GM23248 (cell line): ENCODE measurements around the gene DCAF5. TPM values are rescaled to one million over a fixed set of nuclear protein-coding genes. Genes with fewer than 3 reads are reported as not detected.

Experiments used
- DNase-seq: peaks from one replicate; pipeline ENCODE4 v3.0.0-alpha.2; 2015
- H2AFZ ChIP-seq: fragments of 200-600 bp; sonication (generic); 2 replicates; pipeline ENCODE4 v1.6.1; 2016; ENCODE audit warnings: antibody characterized with exemption
- H3F3A ChIP-seq: fragments of 200-600 bp; sonication (generic); 2 replicates; pipeline ENCODE4 v1.6.1; 2016; ENCODE audit warnings: mild to moderate bottlenecking, antibody characterized with exemption, mixed run types; ENCODE audit not compliant: insufficient read depth
- H3K27ac ChIP-seq: fragments of 200-600 bp; sonication (generic); 2 replicates; pipeline ENCODE4 v1.5.1; 2016; ENCODE audit warnings: mild to moderate bottlenecking
- H3K27me3 ChIP-seq: fragments of 200-600 bp; sonication (generic); replicated peaks from 2 replicates; pipeline ENCODE4 v1.6.1; 2016; ENCODE audit warnings: mild to moderate bottlenecking; ENCODE audit not compliant: insufficient read depth
- H3K36me3 ChIP-seq: fragments of 200-600 bp; sonication (generic); 2 replicates; pipeline ENCODE4 v1.6.1; 2016; ENCODE audit warnings: low read depth, mild to moderate bottlenecking
- H3K4me1 ChIP-seq: fragments of 200-600 bp; sonication (generic); 2 replicates; pipeline ENCODE4 v1.6.1; 2016; ENCODE audit warnings: mild to moderate bottlenecking; ENCODE audit not compliant: insufficient read depth
- H3K4me2 ChIP-seq: fragments of 200-600 bp; sonication (generic); one replicate; pipeline ENCODE4 v1.6.1; 2016; ENCODE audit warnings: mild to moderate bottlenecking; ENCODE audit not compliant: unreplicated experiment
- H3K4me3 ChIP-seq: fragments of 200-600 bp; sonication (generic); 2 replicates; pipeline ENCODE4 v1.5.1; 2016; ENCODE audit warnings: mild to moderate bottlenecking
- H3K79me2 ChIP-seq: fragments of 200-600 bp; sonication (generic); 2 replicates; pipeline ENCODE4 v1.6.1; 2016; ENCODE audit warnings: mild to moderate bottlenecking; ENCODE audit not compliant: insufficient read depth
- H3K9ac ChIP-seq: fragments of 200-600 bp; sonication (generic); 2 replicates; pipeline ENCODE4 v1.6.1; 2016; ENCODE audit warnings: mild to moderate bottlenecking
- H3K9me2 ChIP-seq: fragments of 200-600 bp; sonication (generic); 2 replicates; pipeline ENCODE4 v1.6.1; 2016; ENCODE audit warnings: mixed run types, mild to moderate bottlenecking, moderate library complexity; ENCODE audit not compliant: insufficient read depth
- H3K9me3 ChIP-seq: fragments of 200-600 bp; sonication (generic); one replicate; pipeline ENCODE4 v1.6.1; 2017; ENCODE audit warnings: low read depth
- H4K20me1 ChIP-seq: fragments of 200-600 bp; sonication (generic); 2 replicates; pipeline ENCODE4 v1.6.0; 2016; ENCODE audit not compliant: insufficient read depth
- EZH2 ChIP-seq: fragments of 200-600 bp; sonication (generic); IDR thresholded peaks from 2 replicates; pipeline ENCODE4 v1.6.1; 2018; ENCODE audit warnings: antibody characterized with exemption, mild to moderate bottlenecking; ENCODE audit not compliant: insufficient read depth, poor library complexity, severe bottlenecking
- EZH2phosphoT487 ChIP-seq: fragments of 200-600 bp; sonication (generic); IDR thresholded peaks from 2 replicates; pipeline ENCODE4 v1.6.1; 2018; ENCODE audit warnings: antibody characterized with exemption, moderate library complexity, mild to moderate bottlenecking, low read depth; ENCODE audit not compliant: insufficient read depth
- WGBS, 2 experiments: methylation state at CpG; one replicate each; pipeline ENCODE4 v1.1.6; 2015 to 2017; ENCODE audit warnings: low lambda C conversion rate in 2 of 2, low coverage in 1 of 2; ENCODE audit errors: missing lambda C conversion rate in 2 of 2; 5-methylcytosine and 5-hydroxymethylcytosine counted together
- in situ Hi-C: fragments of 300-500 bp; cut with MboI; formaldehyde crosslinking; loops from 2 replicates; pipeline ENCODE4 v1.15.0; 2020
- polyA plus RNA-seq: library from polyadenylated mRNA; unstranded; fragments of >200 nt; fragmentation: Nextera tagmentation; extraction: Ambion mirVana; gene quantifications from 2 replicates; pipeline ENCODE4 v1.2.1, GENCODE V29; 2016
- total RNA-seq: library from RNA; depleted of rRNA; stranded (reverse); fragments of >200 nt; shearing (Covaris generic); gene quantifications from 2 replicates; pipeline ENCODE4 v1.2.3, GENCODE V29; 2014

The DCAF5 gene
- total and polyA plus RNA-seq, 2 experiments from 2014 or later, result 24.5 to 26.4 TPM

- H3K9me2 ChIP-seq, result no peaks in the 10 kb centered on the region
- no peak for TF ChIP-seq EZH2
- TF ChIP-seq EZH2phosphoT487, result no peak
- no peaks in the 10 kb centered on the region for H3K27me3 ChIP-seq
- no peak overlapping the region for H3K4me2 ChIP-seq
- no peaks in the 10 kb centered on the region for H3K9me3 ChIP-seq
- in situ Hi-C loops, result no loop called here
- H2AFZ ChIP-seq, result no peak overlapping the region
- H3K79me2 ChIP-seq, result no peaks in the 10 kb centered on the region
- no peak overlapping the region for H3K4me3 ChIP-seq
- H3K27ac ChIP-seq, result no peak overlapping the region
- H3K36me3 ChIP-seq, result peaks cover 19% of the 10 kb centered on the region
- H3K9ac ChIP-seq, result no peak overlapping the region
- DNase-seq, result no peak
- H3K4me1 ChIP-seq, result peaks cover 24% of the 10 kb centered on the region
- peaks cover 35% of the 10 kb centered on the region for H3F3A ChIP-seq
- no peaks in the 10 kb centered on the region for H4K20me1 ChIP-seq
Observed at GRCh38 chr14:69064596-69064995, 88.3 kb downstream of the DCAF5 start.

DNA sequence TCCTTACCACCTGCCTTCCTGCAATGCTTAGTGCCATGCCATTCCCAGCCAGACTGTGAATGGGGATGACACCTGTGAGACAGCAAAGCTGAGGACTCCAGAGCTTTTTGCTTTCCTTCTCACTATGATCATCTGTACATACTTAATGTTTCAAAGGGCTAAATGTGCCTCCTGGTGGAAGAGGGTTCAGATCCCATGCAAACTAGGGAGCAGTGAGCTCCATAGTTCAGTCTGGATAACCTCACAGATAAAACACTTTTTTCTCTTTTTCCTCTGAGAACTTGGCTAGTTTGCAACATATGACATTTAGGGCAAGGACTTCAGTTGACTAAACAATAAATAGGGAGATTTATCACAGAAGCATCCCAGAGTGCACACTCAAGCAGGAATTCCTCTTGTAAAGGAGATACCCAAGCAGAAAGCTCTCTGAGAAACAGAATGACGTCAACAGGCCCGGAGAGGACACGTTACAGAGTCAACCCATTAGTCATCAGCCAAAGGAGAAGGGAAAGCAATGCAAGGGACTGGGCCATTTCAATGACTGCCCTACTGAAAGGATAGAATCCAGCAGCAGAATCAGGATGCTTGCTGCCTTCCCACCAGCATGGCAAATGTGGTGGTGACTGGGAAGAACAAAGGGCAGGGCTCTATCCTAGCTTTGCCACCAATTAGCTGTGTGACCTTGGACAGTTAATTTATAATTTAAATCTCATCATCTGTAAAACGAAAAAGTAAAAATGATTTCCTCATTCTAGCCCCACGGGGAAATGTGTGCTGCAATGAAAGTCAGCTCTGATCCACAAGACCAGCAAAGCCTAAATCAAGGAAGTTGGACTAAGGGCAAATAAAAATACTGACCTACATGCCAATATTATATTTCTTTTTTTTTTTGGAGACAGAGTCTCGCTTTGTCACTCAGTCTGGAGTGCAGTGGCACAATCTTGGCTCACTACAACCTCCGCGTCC lies 93.0 kb downstream of the DCAF5 start:
- WGBS, 2 experiments, result 63 to 65% methylated on average over 8 of the region's 8 CpGs
- in situ Hi-C loops, result no loop called here
- Histone ChIP-seq H3K4me1 (peaks cover 32% of the 10 kb centered on the region), H3K79me2 (no peaks in the 10 kb centered on the region), H2AFZ (no peak overlapping the region), H3K27me3 (no peaks in the 10 kb centered on the region), H3F3A (peaks cover 43% of the 10 kb centered on the region), H3K9me2 (no peaks in the 10 kb centered on the region), H4K20me1 (no peaks in the 10 kb centered on the region), H3K36me3 (peaks cover 16% of the 10 kb centered on the region), H3K4me2 (peak overlapping the region; percentile 22), H3K9me3 (no peaks in the 10 kb centered on the region), H3K9ac (peak overlapping the region; percentile 44; the same call in 1 of the 2 replicates), H3K4me3 (no peak overlapping the region), H3K27ac (peak overlapping the region; percentile 80)
- DNase-seq, result peak; percentile 99
- no peak for TF ChIP-seq EZH2phosphoT487
- no peak for TF ChIP-seq EZH2

- no peak overlapping the region for H3K4me2 ChIP-seq
- H3K79me2 ChIP-seq, result peaks cover 32% of the 10 kb centered on the region
- peaks cover 32% of the 10 kb centered on the region for H3K4me1 ChIP-seq
- H3K9me3 ChIP-seq, result no peaks in the 10 kb centered on the region
- H3K9me2 ChIP-seq, result no peaks in the 10 kb centered on the region
- TF ChIP-seq EZH2phosphoT487 (no peak), EZH2 (no peak)
- H3K36me3 ChIP-seq, result peaks cover 27% of the 10 kb centered on the region
- peak; percentile 50 for DNase-seq
- 41 to 55% methylated on average over 3 of the region's 3 CpGs for WGBS, 2 experiments
- H4K20me1 ChIP-seq, result no peaks in the 10 kb centered on the region
- no peak overlapping the region for H2AFZ ChIP-seq
- H3K27ac ChIP-seq, result peak overlapping the region; percentile 56
- in situ Hi-C loops, result no loop called here
- H3K9ac ChIP-seq, result peak overlapping the region; percentile 10; the same call in 1 of the 2 replicates
- H3F3A ChIP-seq, result peaks cover 37% of the 10 kb centered on the region
- no peak overlapping the region for H3K4me3 ChIP-seq
- H3K27me3 ChIP-seq, result no peaks in the 10 kb centered on the region
Observed at GRCh38 chr14:69055999-69056788, 96.7 kb downstream of the DCAF5 start.

- no peaks in the 10 kb centered on the region for H3K9me3 ChIP-seq
- H3K27ac ChIP-seq, result no peak overlapping the region
- H3K79me2 ChIP-seq, result peaks cover 40% of the 10 kb centered on the region
- TF ChIP-seq EZH2, result no peak
- no peak for TF ChIP-seq EZH2phosphoT487
- peaks cover 33% of the 10 kb centered on the region for H3K4me1 ChIP-seq
- no peak overlapping the region for H3K4me2 ChIP-seq
- 88 to 90% methylated on average over 21 of the region's 21 CpGs for WGBS, 2 experiments
- H3K27me3 ChIP-seq, result no peaks in the 10 kb centered on the region
- no peak overlapping the region for H3K4me3 ChIP-seq
- H2AFZ ChIP-seq, result no peak overlapping the region
- H3F3A ChIP-seq, result peaks cover 39% of the 10 kb centered on the region
- no peak overlapping the region for H3K9ac ChIP-seq
- in situ Hi-C loops, result no loop called here
- no peaks in the 10 kb centered on the region for H4K20me1 ChIP-seq
- H3K36me3 ChIP-seq, result peaks cover 24% of the 10 kb centered on the region
- DNase-seq, result peak; percentile 47
- no peaks in the 10 kb centered on the region for H3K9me2 ChIP-seq
Observed at GRCh38 chr14:69055125-69055524, 97.8 kb downstream of the DCAF5 start.
